AG04450 (cell line): ENCODE data around the gene EFEMP2. TPM values are rescaled to one million over a fixed set of nuclear protein-coding genes. Genes with fewer than 3 reads are reported as not detected.
A peak's percentile ranks its signal among the peaks of the same experiment; 100 is the strongest.

ENCODE experiments used
- CTCF ChIA-PET: fragments of 300-600, 350-600 bp; formaldehyde crosslinking; extraction: SDS; loops from one replicate; lab custom pipeline; 2022; ENCODE audit warnings: antibody characterized with exemption, inconsistent platforms; lab: Charles Lee
- POLR2A ChIA-PET: fragments of 350-600 bp; formaldehyde crosslinking; extraction: SDS; loops from one replicate; lab custom pipeline; 2021; ENCODE audit warnings: antibody characterized with exemption, inconsistent platforms; lab: Yijun Ruan, JAX
- DNase-seq: peaks from one replicate; pipeline ENCODE4 v3.0.0-alpha.2; 2011; ENCODE audit warnings: low read depth, low spot score
- H3K27ac ChIP-seq: one replicate; pipeline ENCODE4 v1.5.1; 2012; ENCODE audit warnings: low read depth, low read length, control low read depth
- H3K27me3 ChIP-seq: one replicate; pipeline ENCODE4 v1.6.0; 2012; ENCODE audit warnings: low read length; ENCODE audit not compliant: control insufficient read depth, insufficient read depth
- H3K4me3 ChIP-seq: 2 replicates; pipeline ENCODE4 v1.5.1; 2011; ENCODE audit warnings: mild to moderate bottlenecking, low read depth, low read length, control low read depth
- H3K9me3 ChIP-seq: 2 replicates; pipeline ENCODE4 v1.5.1; 2012; ENCODE audit warnings: low read length; ENCODE audit not compliant: control insufficient read depth, insufficient read depth
- polyA plus RNA-seq: library from polyadenylated mRNA; depleted of rRNA; stranded (reverse); fragments of >200 nt; gene quantifications from 2 replicates; pipeline ENCODE4 v1.2.3, GENCODE V29; 2011
- TF ChIP-seq, protein P1 (sequence below): IDR thresholded peaks from 2 replicates; pipeline ENCODE4 v1.5.1; 2011; ENCODE audit warnings: low read depth, low read length, control low read depth, inconsistent platforms

EFEMP2 gene
- polyA plus RNA-seq, 1 experiment, result 190 TPM

DNA sequence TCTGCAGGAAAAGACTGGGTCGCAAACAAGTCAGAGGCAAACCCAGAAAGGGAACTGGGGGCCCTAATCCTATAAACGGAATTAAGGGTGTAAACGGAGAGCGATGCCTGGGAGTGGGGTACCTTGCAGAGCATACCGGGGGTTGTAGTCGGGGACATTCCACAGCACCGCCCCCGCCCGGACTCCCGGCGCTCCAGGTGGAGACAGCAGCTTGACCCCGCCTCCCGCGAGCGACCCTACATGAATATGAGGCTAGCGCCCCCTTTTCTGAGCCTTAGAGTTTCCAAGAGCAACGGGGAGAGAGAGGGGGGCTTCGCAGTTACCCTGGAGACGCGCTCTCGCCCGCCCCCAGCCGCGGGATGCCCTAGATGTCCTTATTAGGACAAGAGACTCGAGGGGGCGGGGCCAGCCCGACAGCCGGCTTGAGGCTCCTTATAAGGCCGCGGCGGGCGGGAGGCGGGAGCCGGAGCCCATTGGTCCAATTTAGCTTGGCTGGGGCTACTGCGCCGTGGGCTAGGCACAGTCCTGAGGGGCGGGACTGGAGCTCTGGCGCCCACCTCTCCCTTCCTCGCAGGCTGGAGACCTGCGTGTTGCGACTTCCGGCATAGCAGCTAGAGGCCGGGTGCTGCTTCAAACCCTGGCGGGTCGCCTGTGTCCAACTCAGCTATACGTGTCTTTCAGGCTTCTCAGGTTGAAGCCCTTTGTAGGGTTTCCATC is 13.3 kb downstream of the EFEMP2 start:
- POLR2A ChIA-PET, result interaction anchor here (0.5 to 2.9 kb wide), 20 partner anchors 9 to 436 kb away, joined by 3 to 65 read pairs (median 4); partner anchors contain the start of genes CCDC85B, EFEMP2, FIBP and KAT5
- CTCF ChIA-PET, result interaction anchor here (0.7 to 3.1 kb wide), 27 partner anchors 10 to 243 kb away, joined by 3 to 39 read pairs (median 4); partner anchors contain the start of genes CCDC85B, FIBP, KAT5 and RNASEH2C

DNA sequence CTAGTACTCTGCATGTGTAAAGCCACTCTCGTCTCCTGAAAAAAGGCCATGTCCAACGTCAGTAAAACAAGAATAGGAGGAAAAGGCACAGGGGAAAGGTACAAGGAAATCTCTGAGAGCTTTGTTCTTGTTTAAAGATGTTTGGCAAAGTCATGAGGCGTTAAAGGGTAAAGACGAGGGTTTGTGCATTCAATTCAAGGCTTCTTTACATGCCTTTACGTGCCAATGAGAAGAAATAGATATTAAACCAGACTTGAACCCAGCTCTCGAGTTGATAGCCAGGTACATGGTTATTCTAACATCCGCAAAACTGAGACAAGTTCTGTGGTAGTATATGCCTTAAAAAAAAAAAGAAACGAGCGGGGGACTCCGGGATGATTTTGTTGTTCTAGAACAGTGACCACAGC is 13.9 kb downstream of the EFEMP2 start:
- ChIA-PET POLR2A (interaction anchor here (0.6 to 2.9 kb wide), 28 partner anchors 9 to 725 kb away, joined by 3 to 65 read pairs (median 4); partner anchors contain the start of genes BANF1, CCDC85B, EFEMP2 and EIF1AD), CTCF (interaction anchor here (0.7 to 3.1 kb wide), 4 partner anchors 10 to 201 kb away, joined by 4 to 39 read pairs (median 36); partner anchors contain the start of genes CCDC85B and FIBP)
- Histone ChIP-seq H3K27me3 (no peaks in the 10 kb centered on the region), H3K9me3 (no peaks in the 10 kb centered on the region; the same call in 1 of the 2 replicates), H3K4me3 (peak overlapping the region; percentile 68), H3K27ac (peak overlapping the region; percentile 99)
- no peak for DNase-seq
- TF ChIP-seq, protein P1, sequence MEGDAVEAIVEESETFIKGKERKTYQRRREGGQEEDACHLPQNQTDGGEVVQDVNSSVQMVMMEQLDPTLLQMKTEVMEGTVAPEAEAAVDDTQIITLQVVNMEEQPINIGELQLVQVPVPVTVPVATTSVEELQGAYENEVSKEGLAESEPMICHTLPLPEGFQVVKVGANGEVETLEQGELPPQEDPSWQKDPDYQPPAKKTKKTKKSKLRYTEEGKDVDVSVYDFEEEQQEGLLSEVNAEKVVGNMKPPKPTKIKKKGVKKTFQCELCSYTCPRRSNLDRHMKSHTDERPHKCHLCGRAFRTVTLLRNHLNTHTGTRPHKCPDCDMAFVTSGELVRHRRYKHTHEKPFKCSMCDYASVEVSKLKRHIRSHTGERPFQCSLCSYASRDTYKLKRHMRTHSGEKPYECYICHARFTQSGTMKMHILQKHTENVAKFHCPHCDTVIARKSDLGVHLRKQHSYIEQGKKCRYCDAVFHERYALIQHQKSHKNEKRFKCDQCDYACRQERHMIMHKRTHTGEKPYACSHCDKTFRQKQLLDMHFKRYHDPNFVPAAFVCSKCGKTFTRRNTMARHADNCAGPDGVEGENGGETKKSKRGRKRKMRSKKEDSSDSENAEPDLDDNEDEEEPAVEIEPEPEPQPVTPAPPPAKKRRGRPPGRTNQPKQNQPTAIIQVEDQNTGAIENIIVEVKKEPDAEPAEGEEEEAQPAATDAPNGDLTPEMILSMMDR, result no peak

More for the DNA sequence above, 13.3 kb downstream of the EFEMP2 start:
- H3K27ac ChIP-seq, result peak overlapping the region; percentile 99
- H3K27me3 ChIP-seq, result no peaks in the 10 kb centered on the region
- H3K4me3 ChIP-seq, result peak overlapping the region; percentile 93
- DNase-seq, result peak; percentile 97
- TF ChIP-seq, protein P1, result peak; percentile 28; the same call in 1 of the 2 replicates
- H3K9me3 ChIP-seq, result no peaks in the 10 kb centered on the region; the same call in 1 of the 2 replicates

DNA sequence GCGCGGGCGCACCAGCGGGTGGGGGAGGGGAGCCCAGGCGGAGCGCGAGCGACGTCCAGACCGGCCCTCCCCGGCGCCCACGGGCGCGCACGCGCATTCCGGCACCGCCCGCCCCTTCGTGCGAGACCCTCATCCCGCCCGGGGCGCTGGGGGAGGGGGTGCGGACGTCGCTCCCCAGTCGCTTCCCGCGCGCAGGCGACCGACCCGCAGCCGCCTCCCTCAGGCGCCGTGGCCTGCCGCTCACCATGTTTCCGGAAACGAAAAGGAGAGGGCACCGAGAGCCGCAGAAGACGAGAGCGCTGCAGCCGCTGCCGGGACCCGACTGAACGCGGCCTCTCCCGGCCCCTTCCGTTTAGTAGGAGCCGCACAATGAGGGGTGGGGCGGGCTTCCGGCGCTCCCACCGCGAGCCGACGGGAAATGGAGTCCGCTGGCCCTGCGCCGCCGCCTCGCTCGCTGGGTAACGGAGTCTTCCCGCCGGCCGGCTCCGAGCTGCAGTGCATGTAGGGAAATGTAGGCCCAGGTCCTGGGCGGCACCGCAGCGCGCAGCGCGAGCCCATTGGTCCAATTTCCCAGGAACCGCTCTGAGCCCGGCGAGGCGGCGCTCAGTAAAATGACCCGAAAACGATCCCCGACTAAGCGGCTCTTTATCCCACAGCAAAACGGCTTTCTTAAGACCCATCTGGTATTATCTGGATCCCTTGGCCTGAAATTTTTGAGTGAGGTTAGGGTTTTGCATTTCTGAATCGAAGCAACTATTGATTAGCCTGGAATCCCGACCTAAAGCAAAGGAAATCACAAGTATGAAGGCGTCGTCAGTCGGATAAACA is 14.5 kb downstream of the EFEMP2 start, which contains the start of gene CFL1:
TSS of gene CFL1 (minus strand) at position 328 of the 828 bp plus-strand sequence. CDS start at position 247, 81 bp downstream.
- DNase-seq, result peak; percentile 96
- Histone ChIP-seq H3K27me3 (no peaks in the 10 kb centered on the region), H3K9me3 (no peaks in the 10 kb centered on the region; the same call in 1 of the 2 replicates), H3K27ac (peak within 1 kb of the TSS; percentile 99), H3K4me3 (peak within 1 kb of the TSS; percentile 93)
- CTCF ChIA-PET, result interaction anchor here (0.7 to 3.1 kb wide), 3 partner anchors 11 to 200 kb away, joined by 4 to 39 read pairs (median 35); partner anchors contain the start of genes CCDC85B and FIBP
- TF ChIP-seq, protein P1, result no peak
- POLR2A ChIA-PET, result interaction anchor here (0.6 to 2.9 kb wide), 26 partner anchors 9 to 724 kb away, joined by 3 to 65 read pairs (median 4); partner anchors contain the start of genes BANF1, CCDC85B, EFEMP2 and EIF1AD

DNA sequence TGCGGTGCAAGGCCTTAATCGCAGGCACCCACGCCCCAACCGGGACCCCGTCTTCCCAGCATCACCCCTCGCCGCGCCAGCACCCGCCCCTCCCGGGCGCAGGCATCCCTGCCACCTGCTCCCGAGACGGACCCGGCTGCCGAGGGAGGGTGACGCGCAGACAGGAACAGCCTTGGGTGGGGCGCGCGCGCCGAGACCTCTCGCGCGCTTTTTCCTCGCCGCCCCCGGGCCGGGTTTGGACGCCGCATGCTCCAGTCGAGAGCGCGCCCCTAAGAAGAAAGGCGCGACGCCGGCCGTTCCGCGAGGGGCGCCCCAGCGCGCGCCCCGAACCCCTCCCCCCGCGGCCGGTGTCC is 15.1 kb downstream of the EFEMP2 start:
- ChIA-PET POLR2A (interaction anchor here (1.0 kb wide), 3 partner anchors 43 to 350 kb away, joined by 3 to 6 read pairs (median 5); partner anchors contain the start of gene FOSL1), CTCF (interaction anchor here (0.6 kb wide), 1 partner anchor 31 kb away, joined by 3 read pairs; the partner anchor contains the start of gene FIBP)
- Histone ChIP-seq H3K9me3 (peaks cover 2% of the 10 kb centered on the region; the same call in 1 of the 2 replicates), H3K27ac (peak overlapping the region; percentile 61), H3K27me3 (no peaks in the 10 kb centered on the region), H3K4me3 (peak overlapping the region; percentile 93)
- DNase-seq, result no peak
- TF ChIP-seq, protein P1, result no peak
